Measurements from ENCODE around the gene CREG2.
A peak's percentile ranks its signal among the peaks of the same experiment; 100 is the strongest.
"Not testable (repeated sequence)": the region's sequence is repeated elsewhere in the genome, so short reads cannot be mapped to it uniquely, and the experiment has no call there.

CREG2 gene

DNA sequence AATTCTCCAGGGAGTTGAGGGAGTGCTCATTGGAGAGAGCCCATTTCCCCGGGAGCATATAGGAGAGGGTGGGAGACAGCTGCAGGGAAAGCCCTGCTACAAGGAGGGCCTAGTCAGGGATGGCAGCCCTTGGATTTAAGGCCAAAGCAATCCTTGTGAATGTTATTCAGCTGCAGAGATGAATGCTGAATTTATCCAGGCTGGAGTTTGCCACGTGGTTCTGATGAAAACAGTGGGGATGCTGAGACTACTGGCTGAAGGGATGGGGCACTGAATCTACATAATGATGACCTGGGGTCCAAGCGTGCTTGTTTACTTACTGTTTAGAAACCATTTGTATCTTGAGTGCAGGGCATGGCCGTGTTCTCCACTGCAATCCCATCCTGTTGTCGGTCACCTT, 43.2 kb downstream of the CREG2 start:
- no peak for DNase-seq (ENCODE audit: low spot score)

DNA sequence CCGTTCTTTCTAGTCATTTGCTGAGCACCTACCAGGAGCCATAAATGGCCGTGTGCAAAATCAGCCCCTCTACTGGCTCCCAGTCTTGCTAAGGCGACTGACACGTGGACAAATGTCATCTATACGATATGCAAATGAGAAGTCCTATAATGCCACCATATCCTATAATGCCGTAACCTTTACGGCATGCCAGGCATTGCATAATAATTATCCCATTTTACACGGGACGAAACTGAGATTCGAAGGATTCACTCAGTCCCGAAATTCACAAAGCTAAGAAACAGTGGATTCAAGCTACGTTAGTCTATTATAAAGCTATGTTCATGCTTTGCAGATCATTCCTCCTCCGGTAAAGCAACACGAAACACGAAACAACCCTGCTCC, 44.7 kb downstream of the CREG2 start:
- no peak for DNase-seq (ENCODE audit: low spot score)

DNA sequence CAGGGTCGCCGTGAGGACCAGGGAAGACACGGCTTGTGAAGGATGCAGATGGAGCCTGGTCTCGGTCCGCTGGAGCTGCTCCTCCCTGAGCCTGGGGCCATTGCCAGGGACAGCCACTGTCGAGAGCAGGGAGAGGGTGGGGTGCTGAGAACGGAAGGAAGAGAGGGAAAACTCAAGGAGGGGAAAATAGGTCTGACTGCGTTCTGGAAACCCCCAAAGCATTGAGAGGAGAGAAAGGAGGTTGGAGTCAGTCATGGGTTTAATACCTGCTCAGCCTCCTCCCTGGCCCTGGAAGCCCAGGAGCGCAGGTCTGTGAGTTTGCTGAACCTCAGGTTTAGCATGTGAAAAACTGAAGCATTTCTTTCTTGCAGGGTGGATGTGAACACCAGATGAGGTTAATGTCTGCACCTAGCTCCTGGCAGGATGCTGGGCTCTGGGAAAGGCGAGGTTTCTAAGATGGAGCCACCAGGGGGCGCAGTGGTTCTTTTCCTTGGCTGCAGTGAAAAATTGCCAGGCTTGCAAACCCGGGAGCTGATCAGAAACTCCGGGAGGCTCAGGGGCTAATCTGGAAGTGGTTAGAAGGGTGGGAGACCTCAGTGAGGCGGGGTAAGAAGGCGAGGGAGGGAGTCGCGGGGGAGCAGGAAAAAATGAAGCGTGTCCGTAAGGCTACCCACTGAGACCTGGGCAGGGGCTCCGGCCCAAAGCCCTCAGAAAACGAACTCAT, 45.2 kb downstream of the CREG2 start:
- DNase-seq (ENCODE audit: low spot score): peak; percentile 58

DNA sequence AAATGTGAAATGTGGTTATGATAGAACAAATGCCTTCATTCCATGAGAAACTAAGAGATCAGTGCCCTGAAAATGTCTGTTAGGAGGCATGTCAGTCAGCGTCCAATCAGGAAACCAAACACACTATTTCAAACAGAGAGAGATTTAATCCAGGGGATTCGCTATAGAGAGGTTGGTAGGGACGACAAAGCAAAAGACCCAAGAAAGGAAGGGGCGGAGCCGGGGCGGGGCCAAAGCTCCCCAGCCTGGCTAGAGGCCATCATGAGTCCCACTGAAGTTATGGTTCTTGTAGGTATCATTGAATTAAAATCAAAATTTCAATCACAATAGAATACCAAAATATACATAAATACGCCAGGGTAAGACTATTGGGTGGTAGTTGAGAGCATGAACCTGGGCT, 45.9 kb downstream of the CREG2 start:
- DNase-seq (ENCODE audit: low spot score): peak; percentile 25

DNA sequence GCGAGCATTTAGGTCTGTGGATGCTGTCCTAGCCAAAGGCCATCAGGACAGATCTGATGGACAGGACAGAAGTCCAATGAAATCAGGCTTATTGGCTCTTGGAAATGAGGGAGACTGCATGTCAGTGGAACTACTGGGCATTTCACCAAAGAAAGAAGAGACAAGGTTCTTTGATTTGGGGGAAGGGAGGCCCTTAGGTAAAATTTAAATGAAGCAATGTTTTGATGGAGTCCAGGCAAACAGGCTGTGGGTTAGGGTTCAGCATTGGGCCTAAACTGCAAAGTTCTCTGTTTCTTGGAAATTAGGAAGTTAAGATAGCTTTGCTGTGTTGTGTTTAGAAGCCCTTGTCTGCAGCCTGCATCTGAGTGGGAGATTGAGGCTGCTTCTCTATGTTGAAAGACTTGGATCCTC, 47.2 kb downstream of the CREG2 start:
- DNase-seq (ENCODE audit: low spot score): no peak

DNA sequence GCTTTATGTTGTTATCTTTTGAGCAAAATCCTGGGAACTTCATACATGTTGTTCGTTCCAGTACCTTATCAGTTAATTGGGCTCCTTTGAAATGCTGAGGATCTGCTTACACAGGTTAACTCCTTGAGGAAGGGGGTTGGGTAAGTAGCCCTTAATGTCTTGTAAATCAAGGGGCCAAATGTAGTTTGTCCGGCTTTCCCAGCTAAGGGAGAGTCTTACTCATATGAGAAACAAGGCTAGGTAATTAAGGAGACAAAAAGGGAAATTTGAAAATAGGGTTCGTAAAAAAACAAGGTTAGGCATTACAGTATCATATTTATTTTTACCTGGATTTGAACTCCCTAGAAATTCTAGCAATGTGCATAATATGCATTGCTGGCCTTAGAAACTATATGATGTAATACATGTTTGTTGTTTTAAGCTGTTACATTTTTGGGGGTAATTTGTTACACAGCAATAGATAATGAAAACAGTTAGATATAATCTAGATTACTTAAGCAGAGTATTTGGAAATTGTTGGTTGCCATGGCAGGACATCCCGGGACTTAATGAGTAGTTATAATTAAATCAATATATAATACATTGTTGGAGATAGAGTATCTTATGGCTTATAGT, 47.9 kb downstream of the CREG2 start:
- DNase-seq (ENCODE audit: low spot score): no peak

DNA sequence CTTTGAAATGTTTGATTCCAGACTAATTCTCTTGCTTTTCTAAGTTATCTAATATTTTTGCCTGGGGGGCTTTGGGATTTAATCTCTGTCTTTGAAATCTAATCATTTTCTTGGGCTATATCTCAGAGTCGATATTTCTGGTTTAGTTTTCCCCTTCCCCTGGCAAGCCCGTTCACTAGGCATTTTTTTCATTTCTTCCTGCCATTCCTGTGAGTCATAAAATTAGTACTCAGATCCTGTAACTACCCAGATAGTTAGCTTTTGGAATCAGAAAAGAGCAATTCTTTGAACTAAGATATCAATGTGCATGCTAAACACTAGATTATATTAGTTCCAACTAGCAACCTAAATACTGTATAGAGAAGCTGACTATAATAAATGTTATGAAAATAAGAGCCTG, 49.4 kb downstream of the CREG2 start:
- DNase-seq (ENCODE audit: low spot score): no peak

DNA sequence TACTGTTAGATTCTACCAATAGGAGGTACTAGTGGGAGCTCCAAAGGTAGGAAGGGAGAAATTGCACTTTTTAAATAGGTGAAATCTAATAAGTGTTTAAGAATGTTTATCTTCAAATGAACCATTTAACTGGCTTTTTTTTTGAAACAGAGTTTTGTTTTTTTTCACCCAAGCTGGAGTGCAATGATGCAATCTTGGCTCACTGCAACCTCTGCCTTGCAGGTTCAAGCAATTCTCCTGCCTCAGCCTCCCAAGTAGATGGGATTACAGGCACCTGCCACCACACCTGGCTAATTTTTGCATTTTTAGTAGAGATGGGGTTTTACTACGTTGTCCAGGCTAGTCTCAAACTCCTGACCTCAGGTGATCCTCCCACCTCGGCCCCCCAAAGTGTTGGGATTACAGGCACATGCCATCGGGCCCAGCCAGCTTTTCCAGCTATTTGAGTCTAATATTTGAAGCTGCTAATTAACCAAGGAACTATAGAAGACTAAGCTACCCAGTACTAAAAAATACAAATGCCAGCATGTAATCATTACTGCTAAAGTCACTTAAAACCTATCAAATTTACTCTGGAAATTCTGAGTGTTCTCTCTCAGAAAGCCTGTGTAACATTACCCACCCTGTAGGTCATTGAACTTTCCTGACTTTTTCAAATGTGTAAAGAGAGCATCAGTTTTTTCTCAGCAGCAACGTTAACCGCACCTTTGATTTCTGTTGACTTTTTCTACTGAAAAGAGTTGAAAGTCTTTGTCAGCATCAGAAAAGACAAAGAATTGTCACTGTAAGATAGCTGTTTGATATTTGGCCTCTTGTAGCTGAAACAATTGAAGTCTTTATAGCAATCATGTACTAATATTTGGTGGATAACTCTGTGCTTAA, 54.2 kb downstream of the CREG2 start:
- DNase-seq (ENCODE audit: low spot score): no peak

DNA sequence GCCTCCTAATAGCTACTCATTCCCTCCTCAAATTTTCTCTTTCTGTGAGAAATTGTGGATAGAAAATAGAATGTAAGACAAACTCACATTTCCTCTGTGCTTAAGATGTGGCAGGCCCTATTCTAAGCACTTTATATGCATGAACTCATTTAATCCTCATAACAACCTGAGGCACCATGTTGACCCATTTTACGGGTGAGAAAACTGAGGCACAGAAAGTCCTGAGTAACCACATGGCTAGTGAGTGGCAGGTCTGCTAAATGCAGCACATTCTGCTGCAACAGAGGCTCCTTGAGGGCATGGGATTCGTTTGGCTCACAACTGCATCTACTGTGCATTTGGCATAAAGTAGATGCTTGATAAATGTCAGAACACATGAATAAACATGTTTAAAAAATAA, 56.1 kb downstream of the CREG2 start:
- no peak for DNase-seq (ENCODE audit: low spot score)

DNA sequence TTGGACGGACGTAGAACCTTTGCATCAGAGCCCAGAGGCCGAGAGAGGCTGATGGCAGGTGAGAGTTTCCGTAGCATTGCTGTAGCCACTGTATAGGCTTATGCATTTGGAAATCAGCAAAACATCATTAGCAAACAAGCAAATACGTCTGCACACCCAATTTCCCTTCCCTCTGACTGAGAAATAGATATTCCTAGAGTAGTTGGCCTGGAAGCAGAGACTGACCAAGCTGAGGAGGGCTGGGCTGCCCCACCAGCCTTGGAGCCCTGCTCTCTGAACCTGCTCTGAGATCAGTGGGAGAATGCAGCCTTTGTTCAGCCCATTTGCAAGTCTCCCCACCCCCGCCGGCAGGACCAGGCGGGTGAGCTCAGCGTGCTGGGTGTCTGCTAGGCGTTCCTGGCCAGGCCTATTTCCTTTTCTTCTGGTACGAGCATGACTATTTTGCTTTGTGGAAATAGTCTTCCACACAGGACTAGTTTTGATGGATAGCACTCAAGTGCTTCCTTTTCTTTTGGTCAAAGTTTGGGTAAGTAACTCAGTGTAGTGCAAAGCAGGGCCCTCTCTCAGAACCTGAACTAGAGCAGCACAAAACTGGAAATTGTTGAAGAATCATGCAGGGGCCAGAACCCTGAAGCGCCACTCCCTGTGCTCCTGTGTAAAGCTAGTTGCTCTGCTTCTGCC, 56.9 kb downstream of the CREG2 start:
- no peak for DNase-seq (ENCODE audit: low spot score)

DNA sequence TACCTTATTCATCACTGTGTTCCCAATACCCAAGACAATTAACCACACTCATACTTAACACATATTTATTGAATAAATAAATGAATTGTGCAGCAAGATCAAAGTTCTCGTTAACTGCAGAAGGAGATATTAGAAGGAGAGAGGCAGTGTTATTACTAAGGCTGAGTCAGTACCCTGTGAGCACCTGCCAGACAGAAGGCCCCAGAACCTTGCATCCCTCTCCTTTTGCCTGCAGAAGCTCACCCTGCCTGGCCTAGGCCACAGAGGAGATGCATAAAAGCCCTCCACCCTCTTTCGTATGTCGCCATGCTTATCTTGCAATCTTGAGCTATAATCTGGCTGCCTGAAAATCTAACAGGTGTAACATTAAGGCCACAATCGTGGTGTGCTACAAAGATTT, 58.3 kb downstream of the CREG2 start:
- DNase-seq (ENCODE audit: low spot score): no peak

DNA sequence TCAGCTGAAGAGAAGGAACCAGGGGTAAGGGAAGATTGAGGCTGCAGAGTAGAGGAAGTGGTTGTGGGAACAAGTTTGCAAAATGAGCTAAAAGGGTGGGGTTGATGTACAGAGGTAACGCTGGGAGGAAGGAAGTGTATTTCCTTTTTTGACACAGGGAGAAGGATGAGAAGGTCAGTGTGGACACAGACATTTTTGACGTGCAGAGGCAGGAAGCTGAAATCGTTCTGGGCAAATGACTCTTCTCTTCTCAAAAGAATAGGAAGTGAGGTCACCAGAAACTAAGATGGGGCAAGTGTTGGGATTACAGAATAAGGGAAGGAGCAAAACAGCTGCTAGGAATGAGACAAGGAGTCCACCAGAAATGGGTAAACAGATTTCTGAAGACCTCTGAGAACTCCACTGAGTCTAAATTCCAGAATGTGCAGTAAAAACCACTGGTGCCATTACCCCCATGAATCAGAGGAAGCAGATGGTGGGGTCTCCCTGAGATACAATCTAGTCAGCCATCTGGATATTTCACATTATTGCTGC, 58.8 kb downstream of the CREG2 start:
- DNase-seq (ENCODE audit: low spot score): no peak

DNA sequence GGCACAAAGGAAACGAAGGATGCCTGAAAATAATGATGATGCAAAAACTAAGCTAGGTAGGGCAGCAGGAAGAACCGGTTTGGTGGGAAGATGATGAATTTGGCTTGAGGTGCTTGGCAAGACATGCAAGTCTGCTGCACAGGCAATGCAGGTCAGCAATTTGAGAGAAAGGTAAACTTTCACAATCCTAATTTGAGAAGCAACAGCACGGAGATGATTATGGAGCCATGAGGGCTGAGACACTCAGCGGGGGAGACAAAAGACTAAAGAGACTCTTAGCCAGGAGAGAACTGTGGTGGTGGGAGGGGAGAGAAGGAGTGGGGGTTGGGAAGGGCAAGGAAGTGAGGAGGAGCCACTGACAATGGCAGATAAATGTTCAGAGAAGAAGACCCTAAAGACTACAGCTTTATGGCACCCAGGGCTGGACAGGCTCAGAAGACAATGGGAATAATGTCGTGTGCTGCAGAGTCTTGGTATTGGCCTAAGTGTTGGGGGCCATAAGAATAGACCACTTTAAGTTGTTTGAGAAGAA, 59.4 kb downstream of the CREG2 start:
- no peak for DNase-seq (ENCODE audit: low spot score)

DNA sequence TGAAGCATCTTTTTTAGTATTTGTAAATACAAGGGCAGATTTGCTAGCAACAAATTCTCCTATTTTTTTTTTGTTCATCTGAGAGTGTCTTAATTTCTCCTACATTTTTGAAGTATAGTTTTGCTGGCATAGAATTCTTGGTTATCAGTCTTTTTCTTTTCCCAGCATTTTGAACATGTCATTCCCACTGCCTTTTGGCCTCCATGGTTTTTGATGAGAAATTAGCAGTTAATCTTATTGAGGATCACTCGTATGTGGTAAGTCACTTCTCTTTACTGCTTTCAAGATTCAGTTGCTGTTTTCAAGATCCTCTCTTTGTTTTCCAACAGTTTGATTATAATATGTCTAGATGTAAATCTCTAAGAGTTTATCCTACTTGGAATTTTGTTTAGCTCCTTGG, 61.9 kb downstream of the CREG2 start:
- DNase-seq (ENCODE audit: low spot score): no peak

DNA sequence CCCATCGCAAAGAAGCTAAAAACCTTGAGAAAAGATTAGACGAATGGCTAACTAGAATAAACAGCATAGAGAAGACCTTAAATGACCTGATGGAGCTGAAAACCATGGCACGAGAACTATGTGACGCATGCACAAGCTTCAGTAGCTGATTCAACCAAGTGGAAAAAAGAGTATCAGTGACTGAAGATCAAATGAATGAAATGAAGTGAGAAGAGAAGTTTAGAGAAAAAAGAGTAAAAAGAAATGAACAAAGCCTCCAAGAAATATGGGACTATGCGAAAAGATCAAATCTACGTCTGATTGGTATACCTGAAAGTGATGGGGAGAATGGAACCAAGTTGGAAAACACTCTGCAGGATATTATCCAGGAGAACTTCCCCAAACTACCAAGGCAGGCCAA, 70.7 kb downstream of the CREG2 start:
- DNase-seq (ENCODE audit: low spot score): not testable (repeated sequence)

DNA sequence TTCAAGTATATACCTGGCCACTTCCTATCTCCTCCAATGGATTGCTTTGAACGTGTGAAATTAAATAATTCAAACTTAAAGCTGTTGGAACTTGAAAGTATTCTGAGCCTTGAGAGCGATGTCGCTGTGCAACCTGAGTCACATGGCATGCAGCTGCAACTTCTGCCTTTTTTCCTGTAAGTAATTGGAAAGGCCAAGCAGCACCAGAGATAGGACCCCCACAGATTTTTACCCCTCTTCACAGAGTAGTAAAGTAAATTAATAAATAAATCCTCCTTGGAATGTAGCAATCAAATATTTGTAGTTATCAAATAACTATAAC, 75.6 kb downstream of the CREG2 start:
- DNase-seq (ENCODE audit: low spot score): peak; percentile 19

DNA sequence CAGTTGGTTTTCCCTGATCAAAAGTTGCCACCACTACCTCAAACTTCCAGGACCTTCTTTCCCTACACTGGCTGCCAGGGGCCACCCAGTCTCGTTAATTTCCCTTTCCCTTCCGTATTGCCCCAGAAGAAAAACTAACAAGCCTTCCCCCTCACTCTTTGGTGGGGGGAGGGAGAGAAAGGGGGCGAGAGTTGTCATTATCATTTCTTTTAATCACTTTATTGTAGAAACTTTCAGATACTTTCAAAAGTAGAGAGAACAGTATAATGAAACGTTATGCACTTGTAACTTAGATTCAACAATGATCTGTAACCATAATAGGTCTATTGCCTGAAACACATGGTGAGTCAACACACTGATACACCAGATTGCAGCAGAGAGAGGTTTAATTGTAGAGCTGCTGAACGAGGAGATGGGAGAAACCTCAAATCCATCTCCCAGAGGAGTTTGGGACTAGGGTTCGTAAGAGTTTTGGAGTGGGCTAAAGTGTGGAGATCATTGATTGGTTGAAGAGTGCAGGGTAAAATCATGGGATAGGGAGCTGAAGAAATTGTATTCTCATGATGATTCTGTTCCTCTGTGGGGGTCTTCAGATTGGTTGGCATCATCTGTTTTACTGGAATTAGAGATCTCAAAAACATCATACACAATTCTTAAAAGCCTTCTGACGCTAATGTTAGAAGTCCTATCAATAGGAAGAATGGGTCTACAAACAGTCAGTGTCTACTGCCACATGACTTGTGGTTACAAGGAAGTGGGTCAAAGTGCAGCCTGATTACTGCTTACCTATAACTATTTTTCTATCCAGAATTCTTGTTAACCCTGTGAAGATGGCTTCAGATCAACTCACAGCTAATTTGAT, 76.2 kb downstream of the CREG2 start:
- DNase-seq (ENCODE audit: low spot score): peak; percentile 20

DNA sequence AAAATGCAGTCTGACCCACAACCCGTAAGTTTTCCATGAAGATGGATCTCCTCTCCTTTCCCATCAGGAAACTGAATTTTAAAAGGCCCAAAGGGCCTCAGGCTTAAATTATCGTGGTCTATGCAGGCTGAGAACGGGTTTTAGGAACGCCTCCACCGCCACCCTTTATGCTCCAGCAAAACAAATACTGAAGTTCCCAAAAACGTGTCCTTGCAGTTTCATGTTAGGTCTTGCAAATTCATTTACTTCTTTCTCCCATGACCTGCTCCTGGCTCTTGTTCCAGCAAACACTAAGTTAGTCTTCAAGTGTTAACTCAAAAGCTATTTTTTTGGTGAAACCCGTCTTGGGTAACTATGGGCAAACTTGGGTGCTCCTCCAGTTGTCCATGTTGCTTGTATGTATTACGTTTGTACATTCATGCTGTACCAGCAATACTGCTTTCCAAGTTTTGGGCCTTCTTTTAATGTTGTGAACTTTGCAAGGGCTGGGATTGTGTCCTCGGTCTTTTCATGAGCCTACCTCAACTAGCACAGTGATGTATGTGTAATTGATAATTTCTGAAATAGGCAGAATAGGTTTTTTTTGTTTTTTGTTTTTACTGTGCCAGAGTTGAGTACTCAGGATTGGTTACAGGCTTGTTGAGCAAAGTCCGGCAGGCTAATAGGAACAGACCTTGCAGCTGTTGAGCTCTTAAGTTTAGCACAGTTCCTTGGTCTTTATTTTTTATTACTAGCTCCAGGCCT, 77.0 kb downstream of the CREG2 start:
- no peak for DNase-seq (ENCODE audit: low spot score)

DNA sequence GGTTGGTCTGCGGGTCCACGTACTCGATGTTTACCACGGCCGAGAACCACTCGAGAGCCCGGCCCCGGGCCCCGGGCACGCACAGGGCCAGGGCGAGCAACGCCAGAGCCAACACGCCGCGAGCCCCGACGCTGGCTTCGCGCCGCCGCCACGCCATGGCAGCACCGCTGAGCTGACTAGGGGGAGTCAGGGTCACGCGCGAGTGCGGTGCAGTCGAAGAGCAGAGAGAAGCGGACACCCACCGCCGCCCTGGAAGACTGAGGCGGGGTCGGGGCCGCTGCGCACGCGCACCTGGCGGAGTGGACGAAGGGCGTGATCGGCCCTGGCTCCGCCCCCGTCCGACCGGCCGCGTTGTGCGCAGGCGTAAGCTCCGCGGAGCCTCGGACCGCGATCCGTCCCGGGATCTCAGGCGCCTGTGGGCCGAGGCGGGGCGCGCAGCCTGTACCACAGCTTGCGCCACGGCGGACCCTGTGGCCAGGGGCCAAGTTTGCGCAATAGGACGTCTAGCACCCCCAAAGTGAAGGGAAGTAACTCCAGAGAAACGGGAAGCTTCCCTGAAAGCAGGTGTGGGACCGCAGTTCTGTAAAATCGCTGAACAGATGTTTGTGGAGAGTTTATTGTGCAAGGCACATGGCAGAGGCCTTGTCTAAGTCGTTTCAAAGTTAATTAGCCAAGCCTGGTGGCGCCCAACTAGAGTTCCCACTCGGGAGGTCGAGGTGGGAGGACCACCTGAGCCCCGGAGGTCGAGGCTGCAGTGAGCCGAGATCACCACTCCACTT, 78.7 kb downstream of the CREG2 start, which contains the start of gene RNF149:
Gene RNF149 (minus strand): TSS at position 270 of the 779 bp plus-strand sequence. CDS start 113 bp downstream, at position 157.
- peak; percentile 91 for DNase-seq (ENCODE audit: low spot score)

All from NAMALWA (cell line).